ENCODE measurements around the gene EPAS1. TPM values are rescaled to one million over a fixed set of nuclear protein-coding genes. Genes with fewer than 3 reads are reported as not detected.

The EPAS1 gene
- total and polyA plus RNA-seq, 9 of the 15 experiments (the other 6 are each of a cell fraction or from before 2014, with no cell fraction given), result 0.25 to 11.2 (median 4.1) TPM

DNA sequence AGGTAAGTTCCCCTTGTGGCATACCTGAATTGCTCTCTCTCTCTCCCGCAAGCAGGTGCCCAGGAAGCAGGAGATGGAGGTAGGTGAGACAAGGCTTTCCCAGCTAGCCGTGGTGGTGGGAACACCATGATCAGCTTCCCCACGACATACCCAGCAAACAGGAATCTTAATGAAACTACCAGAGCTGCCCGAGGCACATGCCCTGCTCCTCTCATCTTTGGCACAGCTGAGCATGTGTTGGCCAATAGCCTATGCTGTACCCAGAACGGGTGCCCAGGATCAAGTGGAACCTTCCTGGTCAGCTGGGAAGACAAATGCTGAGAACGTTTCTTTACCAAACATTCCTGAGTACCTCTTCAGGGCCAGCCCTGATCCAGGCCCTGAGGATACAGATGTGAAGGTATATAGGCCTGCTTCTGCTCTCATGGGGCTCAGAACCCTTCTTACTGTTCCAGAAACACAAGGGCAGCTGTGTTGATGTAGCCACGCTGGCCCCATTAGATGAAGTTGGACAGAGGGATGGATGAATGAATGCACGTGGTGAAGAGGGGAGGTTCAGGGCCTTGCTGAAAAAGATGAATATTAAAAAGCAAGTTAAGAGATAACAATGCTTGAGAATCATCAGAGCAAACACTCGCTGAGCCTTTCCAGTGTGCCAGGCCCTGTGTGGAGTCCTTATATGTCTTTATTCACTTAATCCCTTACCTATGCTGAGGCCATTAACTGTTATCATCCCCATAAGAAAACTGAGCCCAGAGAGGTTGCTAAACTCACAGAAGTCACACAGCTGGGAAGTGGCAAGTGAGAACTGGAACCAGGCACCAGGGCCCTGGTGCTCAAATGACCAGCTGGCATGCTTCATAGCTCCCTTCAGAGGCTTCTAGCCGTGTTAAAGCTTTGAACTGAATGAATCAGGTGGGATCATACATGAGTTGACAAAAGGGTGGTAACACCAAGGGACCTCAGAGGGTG is 113.4 kb downstream of the EPAS1 start:
- POLR2A ChIA-PET, result interaction anchor here (0.9 to 1.1 kb wide), 3 partner anchors 18 to 316 kb away, joined by 3 to 4 read pairs (median 3); no protein-coding TSS in a partner anchor
- Histone ChIP-seq H3K4me2 (ENCODE audit: insufficient read depth, low read length) (no peak overlapping the region), H3K27ac (ENCODE audit: extremely low read depth, low read depth, low read length) (no peak overlapping the region), H3K79me2 (ENCODE audit: control insufficient read depth, insufficient read depth, low read length) (peaks cover 35% of the 10 kb centered on the region; the same call in 2 of the 3 replicates), H2AFZ (ENCODE audit: low read depth, low read length) (no peak overlapping the region), H3K9me3 (replicated peaks; ENCODE audit: control insufficient read depth, insufficient read depth, low read depth, low read length) (no peaks in the 10 kb centered on the region), H3K9ac (ENCODE audit: insufficient read depth in 1 of 2, low read depth in 2 of 2, low read length in 2 of 2) (no peak overlapping the region), H3K4me1 (replicated peaks in 1 of 2; ENCODE audit: control insufficient read depth in 2 of 2, insufficient read depth in 2 of 2, low read length in 2 of 2) (peaks cover 0 to 8% of the 10 kb centered on the region in 2 experiments; a peak in 3 of 5 replicates), H3K9me1 (ENCODE audit: control insufficient read depth, insufficient read depth, low read length) (no peaks in the 10 kb centered on the region), H4K20me1 (replicated peaks; ENCODE audit: control insufficient read depth, insufficient read depth, low read length) (peaks cover 8% of the 10 kb centered on the region), H3K4me3 (no peak overlapping the region), H3K27me3 (ENCODE audit: control insufficient read depth in 2 of 2, insufficient read depth in 2 of 2, low read length in 2 of 2) (no peaks in the 10 kb centered on the region), H3K36me3 (ENCODE audit: control insufficient read depth, insufficient read depth, low read length) (peaks cover 28% of the 10 kb centered on the region; the same call in 2 of the 3 replicates)
- ATAC-seq (no peak), FAIRE-seq (no peak), DNase-seq (ENCODE audit: extremely low read depth in 1 of 4, low spot score in 3 of 4) (no peak)
- in situ Hi-C loops (cut with MboI) (no loop called here), intact Hi-C loops (cut with micrococcal nuclease) (no loop called here)
- CTCF ChIA-PET (ENCODE audit: low intra/inter-chr PET ratio), result no interaction called here
- WGBS (ENCODE audit: insufficient coverage, low coverage, missing lambda C conversion rate), result 58% methylated on average over 9 of the region's 10 CpGs
- no TSS peak for BruUV-seq (replicated peaks)
- no peak for TF ChIP-seq ZNF143 (CRISPR knock-in tag; IDR thresholded peaks at IDR 0.05)
- TF ChIP-seq RCOR1 (IDR thresholded peaks at IDR 0.05; ENCODE audit: borderline replicate concordance in 1 of 2, low read depth in 2 of 2, low read length in 2 of 2), result 0 out of 4 replicates have a peak, but pooled peaks of 1 of the 2 experiments have one; percentile 14
- no peak for TF ChIP-seq MAZ (CRISPR knock-in tag; conservative IDR thresholded peaks at IDR 0.05 in 1 of 2, IDR thresholded peaks at IDR 0.05 in 1 of 2)
- TF ChIP-seq RBM25 (IDR thresholded peaks at IDR 0.05; ENCODE audit: low read depth, low read length, severe bottlenecking), result peak; percentile 91
- peak; percentile 77 for TF ChIP-seq ZFP36 (IDR thresholded peaks at IDR 0.05; ENCODE audit: low read depth, low read length, partially characterized antibody)
- TF ChIP-seq, protein P1, sequence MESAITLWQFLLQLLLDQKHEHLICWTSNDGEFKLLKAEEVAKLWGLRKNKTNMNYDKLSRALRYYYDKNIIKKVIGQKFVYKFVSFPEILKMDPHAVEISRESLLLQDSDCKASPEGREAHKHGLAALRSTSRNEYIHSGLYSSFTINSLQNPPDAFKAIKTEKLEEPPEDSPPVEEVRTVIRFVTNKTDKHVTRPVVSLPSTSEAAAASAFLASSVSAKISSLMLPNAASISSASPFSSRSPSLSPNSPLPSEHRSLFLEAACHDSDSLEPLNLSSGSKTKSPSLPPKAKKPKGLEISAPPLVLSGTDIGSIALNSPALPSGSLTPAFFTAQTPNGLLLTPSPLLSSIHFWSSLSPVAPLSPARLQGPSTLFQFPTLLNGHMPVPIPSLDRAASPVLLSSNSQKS (CRISPR knock-in tag; IDR thresholded peaks at IDR 0.05), result no peak
- peak; percentile 71; the same call in 1 of the 2 replicates for TF ChIP-seq BCOR (IDR thresholded peaks at IDR 0.05)
- TF ChIP-seq, protein P2, sequence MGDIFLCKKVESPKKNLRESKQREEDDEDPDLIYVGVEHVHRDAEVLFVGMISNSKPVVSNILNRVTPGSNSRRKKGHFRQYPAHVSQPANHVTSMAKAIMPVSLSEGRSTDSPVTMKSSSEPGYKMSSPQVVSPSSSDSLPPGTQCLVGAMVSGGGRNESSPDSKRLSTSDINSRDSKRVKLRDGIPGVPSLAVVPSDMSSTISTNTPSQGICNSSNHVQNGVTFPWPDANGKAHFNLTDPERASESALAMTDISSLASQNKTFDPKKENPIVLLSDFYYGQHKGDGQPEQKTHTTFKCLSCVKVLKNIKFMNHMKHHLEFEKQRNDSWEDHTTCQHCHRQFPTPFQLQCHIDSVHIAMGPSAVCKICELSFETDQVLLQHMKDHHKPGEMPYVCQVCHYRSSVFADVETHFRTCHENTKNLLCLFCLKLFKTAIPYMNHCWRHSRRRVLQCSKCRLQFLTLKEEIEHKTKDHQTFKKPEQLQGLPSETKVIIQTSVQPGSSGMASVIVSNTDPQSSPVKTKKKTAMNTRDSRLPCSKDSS (IDR thresholded peaks at IDR 0.05; ENCODE audit: low read depth, partially characterized antibody), result no peak
- TF ChIP-seq FIP1L1 (IDR thresholded peaks at IDR 0.05; ENCODE audit: low read depth, low read length, poor library complexity, severe bottlenecking), result no peak
- 0 out of 4 replicates have a peak, but pooled peaks of 1 of the 2 experiments have one; percentile 30 for TF ChIP-seq KDM1A (IDR thresholded peaks at IDR 0.05)
